CD4-positive, alpha-beta T cell treated with Interleukin-15 for 1 hour (primary cell): Measurements from ENCODE around the gene GET4.

Experiments
- DNase-seq: peaks from one replicate; pipeline ENCODE4 v3.0.0-alpha.2; 2020

Gene GET4

DNA sequence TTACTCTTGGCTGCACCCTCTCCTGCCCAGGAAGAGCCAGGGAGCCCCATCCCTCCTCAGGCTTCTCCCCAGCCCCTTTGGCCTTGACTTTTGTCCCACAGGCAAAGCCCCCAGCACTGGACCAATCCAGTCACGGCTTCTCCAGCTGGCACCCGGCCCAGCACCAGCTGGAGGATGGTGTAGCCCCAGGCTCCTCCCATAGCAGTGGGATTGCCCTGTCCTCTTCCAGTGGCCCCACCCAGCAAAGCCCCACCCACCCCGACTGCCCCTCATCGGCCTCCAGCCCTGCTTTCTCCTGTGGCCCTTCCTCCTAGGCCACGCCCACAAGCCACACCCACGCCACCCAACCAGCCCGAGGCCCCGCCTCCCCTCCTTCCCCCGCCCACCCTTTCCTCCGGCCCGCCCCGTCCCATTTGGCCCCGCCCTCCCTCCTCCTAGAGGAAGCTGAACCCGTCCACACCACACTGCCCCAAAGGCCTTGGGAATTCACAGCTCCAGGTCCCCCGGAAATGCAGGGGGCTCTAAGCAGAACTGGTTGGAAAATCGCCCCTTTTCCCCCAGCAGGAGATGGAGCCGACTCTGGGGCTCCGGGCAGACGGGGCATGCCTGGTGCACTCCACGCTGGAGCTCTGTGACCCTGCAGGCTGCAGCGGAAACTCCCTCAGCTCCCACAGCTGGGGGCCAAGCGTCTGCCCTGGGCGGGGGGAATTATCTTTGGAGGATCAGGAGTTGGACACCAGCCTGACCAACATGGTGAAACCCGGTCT, 25.2 kb downstream of the GET4 start:
- peak; percentile 78 for DNase-seq

DNA sequence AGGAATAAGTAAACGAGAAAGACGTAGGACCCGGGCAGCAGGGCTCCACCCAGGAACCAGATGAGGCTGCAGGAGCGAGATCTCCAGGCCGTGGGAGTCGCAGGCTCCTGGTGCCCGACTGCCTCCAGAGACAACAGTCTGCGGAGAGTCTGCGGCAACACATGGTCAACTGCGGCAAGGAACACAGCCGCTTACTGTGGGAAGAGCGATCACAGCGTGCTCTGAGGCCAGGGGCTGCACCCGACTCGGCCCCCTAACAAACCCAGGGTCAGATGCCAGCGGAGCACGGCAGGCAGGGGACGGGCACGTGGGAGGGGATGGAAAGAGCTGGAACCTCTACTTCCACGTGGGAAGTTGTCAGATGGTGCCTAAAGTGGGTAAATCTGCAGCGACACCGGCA, 26.6 kb downstream of the GET4 start:
- no peak for DNase-seq

GRCh38 chr7:903921-904755, 27.8 kb downstream of the GET4 start:
- DNase-seq = no peak

- DNase-seq = no peak
Observed at GRCh38 chr7:904847-905246, 28.5 kb downstream of the GET4 start.

GRCh38 chr7:906776-907157, 30.4 kb downstream of the GET4 start:
- DNase-seq = no peak

DNA sequence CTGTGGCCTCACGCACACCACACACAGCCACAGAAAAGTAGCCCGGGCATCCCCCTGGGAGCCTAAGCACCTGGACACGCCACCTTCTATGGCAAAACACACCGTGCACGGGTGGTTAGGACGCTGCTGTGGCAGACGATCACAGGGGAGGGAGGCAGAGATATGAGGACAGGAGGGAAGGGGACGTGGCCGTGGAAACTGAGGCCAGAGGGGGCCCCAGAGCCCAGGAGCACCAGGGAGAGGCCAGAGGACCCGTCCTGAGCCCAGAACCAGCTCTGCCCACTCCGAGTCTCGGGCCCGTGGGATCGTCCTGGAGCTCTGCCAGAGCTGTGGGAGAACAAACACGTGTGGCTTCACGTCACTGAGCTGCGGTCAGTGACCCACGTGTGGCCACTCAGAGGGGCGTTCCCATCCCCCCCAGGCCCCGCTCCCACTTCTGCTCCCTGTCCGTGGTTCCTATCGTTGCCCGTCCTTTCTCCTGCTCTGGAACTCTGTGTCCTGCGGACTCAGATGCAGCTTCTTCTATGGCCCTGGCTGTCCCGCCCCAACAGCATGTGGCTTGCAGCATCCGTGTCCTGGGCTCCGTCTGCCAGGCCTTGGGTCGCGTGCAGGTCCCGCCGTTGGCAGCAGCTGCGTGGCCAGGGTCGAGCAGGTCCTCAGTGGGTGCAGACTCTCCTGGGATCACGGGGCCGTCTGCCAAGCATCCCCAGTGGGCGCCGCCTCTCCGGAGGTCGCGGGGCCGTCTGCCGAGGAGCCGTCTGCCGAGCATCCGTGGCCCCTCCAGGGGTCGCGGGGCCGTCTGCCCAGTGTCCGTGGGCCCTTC, 31.0 kb downstream of the GET4 start:
- peak; percentile 34 for DNase-seq

- DNase-seq = no peak
Observed at GRCh38 chr7:908159-908581, 31.8 kb downstream of the GET4 start.

GRCh38 chr7:908591-909357, 32.4 kb downstream of the GET4 start:
- DNase-seq = peak; percentile 69

- peak; percentile 82 for DNase-seq
Observed at GRCh38 chr7:909358-910329, 33.3 kb downstream of the GET4 start.

- DNase-seq = no peak
Observed at GRCh38 chr7:910441-910861, 34.1 kb downstream of the GET4 start.

DNA sequence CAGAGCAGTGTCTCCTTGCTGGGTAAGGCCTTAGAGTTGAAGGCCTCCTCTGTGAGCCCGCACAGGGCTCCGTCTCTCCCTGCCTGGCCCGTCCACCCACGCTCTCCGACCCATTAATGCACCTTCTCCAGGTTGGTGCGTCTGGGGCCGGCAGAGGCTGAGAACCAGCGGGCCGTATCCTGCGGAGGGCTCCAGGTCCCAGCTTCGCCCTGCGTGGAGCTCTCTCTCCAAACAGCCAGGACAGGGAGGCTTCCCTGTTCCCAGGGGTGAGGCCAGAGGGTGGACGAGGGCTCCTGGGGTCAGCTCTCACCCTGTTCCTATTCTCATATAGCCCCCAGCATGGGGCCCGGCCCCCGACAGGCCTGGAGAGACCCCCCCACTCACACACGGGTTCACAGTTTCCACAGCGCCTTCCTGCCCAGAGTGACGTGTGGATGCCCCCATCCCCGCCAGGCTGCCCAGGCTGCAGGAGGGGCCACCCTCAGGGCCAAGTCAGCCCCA, 34.6 kb downstream of the GET4 start:
- no peak for DNase-seq

- no peak for DNase-seq
Observed at GRCh38 chr7:911791-912480, 35.6 kb downstream of the GET4 start.

GRCh38 chr7:913736-914520, 37.6 kb downstream of the GET4 start:
- DNase-seq = no peak

- no peak for DNase-seq
Observed at GRCh38 chr7:914521-915194, 38.3 kb downstream of the GET4 start.

GRCh38 chr7:915291-916218, 39.2 kb downstream of the GET4 start:
- no peak for DNase-seq

DNA sequence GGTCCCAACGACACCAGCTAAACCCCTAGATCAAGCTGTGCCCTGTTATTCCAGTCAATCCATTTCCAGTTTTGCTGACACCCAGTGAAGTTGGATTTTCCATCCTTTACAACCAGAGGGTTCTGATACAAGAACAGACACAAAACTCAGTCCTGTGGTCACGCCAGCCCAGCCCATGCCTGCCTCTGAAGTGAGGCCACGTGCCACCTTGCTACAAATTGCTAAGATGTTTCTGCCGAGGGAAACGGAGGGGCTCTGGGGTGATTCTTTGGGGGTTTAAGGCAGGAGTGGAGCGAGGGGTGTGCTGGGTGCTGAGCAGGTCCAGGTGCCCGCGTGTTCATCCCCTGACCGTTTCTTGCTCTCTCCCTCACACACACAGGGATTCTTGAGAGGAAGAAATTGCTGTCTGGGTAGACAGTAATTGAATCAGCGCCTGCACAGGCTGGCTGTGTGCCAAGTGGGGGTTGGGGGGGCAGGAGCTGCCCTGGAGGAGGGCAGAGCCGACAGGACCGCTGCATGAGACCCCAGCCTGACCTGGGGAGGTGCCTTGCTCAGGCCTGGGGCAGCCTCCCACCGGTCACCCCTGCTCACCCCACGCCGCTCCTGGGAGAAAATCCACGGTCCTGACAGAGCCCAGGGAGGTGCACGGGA, 40.1 kb downstream of the GET4 start:
- no peak for DNase-seq
